Activated CD8-positive, alpha-beta memory T cell treated with anti-CD3 and anti-CD28 coated beads, Interleukin-2, amount 50 U/mL, for 24 hours (primary cell): Measurements from ENCODE around the gene PSMB4.
"Not testable (repeated sequence)": the region's sequence is repeated elsewhere in the genome, so short reads cannot be mapped to it uniquely, and the experiment has no call there.

ENCODE experiments used
- DNase-seq: peaks from one replicate; pipeline ENCODE4 v3.0.0-alpha.2; 2020; ENCODE audit errors: extremely low read depth

The PSMB4 gene

DNA sequence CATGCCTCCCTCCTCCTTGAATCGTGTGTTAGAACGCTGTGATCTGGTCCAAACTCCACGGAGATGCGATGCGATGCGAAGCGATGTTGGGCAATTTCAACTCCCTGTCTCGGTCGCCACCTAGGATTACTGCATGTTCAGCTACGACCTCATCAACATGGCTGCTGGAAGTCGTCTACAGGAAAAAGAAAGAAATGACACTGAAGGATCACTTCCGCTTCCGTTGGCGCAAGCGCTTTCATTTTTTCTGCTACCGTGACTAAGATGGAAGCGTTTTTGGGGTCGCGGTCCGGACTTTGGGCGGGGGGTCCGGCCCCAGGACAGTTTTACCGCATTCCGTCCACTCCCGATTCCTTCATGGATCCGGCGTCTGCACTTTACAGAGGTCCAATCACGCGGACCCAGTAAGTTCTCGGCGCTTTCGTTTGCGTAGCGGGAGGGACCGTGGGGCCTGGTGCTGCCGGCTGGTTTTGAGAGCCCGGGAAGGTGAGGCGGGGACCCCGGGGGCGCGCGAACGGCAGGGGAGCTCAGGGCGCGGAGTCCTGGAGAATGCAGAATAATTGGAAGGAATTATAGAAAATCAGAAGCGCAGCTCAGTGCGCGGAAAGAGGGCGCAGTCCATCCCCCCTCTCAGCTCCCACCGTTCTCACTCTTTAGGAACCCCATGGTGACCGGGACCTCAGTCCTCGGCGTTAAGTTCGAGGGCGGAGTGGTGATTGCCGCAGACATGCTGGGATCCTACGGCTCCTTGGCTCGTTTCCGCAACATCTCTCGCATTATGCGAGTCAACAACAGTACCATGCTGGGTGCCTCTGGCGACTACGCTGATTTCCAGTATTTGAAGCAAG, at the start of gene PSMB4:
TSS of gene PSMB4 (plus strand) at position 250 of the 848 bp plus-strand sequence. CDS start at position 265, 15 bp downstream.
- peak; percentile 61 for DNase-seq

DNA sequence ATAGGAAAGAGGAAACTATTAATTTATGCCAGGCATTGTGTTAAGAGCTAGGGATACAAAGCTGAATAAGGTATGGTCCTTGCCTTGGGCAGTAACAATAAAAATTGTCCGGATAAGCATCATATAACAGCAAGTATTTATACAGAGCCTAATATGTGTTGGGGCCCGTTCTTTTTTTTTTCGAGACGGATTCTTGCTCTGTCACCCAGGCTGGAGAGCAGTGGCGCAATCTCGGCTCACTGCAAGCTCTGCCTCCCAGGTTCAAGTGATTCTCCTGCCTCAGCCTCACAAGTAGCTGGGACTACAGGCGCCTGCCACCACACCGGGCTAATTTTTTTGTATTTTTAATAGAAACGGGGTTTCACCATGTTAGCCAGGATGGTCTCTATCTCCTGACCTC, 49.0 kb upstream of the PSMB4 start:
- DNase-seq = not testable (repeated sequence)

DNA sequence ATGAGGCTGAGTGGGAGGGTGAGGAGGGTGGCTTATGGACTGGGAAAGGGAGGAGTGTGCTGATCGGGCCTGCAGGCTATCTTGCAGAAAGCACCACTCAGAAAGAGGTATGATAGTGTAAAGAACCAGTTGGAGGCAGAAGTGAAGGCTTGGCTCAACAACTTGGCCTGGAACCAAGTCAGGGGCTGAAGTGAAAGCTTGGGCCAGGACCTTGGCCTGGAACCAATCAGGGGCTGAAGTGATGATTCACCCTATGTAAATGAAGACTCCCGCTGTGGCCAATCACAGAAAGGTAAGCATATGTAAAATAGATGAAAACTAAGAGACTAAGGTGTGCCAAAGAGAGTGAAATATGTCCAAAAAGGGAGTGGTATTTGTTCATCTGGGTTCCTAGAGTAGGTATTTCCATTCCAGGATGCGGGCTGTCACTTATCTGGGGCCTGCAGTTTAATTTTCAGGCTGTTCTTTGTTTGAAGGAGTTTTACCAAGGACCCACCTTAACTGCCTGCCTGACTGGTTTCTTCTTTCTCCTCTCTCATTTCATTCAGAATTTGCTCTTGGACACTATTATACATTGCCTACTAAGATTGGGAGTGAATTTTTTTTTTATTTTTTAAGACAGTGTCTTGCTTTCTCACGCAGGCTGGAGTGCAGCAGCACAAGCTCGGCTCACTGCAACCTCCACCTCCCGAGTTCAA, 47.2 kb upstream of the PSMB4 start:
- DNase-seq = no peak

DNA sequence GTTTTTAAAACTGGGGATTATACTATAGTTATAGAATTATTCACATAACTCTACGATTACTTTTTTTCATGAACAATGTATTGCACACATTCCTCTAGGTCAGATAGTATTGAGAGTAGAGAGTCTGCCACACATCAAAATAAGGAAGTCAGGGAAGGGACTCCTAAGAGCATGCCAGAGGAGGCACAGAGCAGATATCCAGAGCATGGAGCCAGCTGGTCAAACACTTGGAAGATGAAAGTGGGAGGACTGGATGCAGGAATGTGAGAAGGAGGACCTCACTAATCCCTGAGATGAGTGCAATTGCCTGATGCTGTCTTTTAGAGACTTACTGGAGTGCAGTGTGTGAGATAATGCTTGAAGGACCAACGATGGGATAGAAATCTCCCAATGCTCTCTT, 42.7 kb upstream of the PSMB4 start:
- DNase-seq = no peak

DNA sequence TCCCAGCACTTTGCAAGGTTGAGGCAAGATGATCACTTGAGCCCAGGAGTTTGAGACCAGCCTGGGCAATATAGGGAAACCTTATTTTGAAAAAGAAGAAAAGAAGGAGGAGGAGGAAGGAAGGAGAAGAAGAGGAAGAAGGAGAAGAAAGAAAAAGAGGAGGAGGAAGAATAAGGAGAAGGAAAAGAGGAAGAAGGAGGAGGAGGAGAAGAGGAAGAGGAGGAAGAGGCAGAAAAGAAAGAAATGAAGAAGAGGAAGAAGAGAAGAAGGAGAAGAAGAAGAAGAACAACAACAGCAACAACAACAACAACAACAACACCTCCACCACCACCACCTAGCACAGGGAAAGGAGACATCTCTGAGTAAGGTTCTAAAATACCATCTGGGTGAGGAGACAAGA, 37.5 kb upstream of the PSMB4 start:
- DNase-seq = no peak

DNA sequence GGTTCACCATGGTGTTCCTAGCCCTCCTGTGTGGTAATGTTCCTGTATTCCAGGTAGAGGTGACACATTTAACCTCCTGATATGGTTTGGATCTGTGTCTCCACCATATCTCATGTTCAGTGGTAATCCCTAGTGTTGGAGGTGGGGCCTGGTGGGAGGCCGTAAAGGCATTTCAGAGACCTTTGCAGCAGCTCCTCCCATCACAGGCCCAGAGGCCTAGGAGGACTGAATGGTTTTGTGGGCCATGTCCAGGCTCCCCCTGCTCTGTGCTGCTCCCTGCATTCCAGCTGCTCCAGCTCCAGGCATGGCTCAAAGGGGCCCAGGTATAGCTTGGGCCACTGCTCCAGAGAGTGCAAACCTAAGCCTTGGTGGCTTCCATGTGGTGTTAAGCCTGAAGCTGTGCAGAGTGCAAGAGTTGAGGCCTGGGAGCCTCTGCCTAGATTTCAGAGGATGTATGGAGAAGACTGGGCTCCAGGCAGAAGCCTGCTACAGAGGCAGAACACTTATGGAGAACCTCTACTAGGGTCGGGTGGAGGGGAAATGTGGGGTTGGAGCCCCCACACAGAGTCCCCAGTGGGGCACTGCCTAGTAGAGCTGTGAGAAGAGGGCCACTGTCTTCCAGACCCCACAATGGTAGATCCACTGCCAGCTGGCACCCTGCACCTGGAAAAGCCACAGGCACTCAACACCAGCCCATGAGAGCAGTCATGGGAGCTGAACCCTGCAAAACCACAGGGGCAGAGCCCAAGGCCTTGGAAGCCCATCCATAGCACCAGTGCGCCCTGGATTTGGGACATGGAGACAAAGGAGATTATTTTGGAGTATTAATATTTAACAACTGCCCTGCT, 36.8 kb upstream of the PSMB4 start:
- no peak for DNase-seq

DNA sequence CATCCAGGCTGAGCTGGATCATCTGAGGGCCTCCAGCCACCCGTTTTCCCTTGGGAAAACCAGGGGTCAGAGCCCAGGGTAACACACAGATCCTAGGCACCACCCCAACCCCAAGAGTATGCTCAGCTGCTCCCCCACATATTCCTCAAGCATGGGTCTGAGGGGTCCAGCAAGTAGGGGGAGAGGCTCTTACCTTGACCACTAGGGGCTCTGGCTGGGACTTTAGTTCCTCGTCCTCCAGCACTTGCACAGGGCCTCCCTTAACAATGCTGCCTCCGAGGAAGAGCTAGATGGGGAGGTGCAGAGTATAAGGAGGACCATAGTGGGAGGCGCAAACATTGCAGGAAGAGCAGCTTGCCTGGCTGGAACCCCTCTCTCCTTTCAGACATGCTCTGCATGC, 34.4 kb upstream of the PSMB4 start:
- no peak for DNase-seq

DNA sequence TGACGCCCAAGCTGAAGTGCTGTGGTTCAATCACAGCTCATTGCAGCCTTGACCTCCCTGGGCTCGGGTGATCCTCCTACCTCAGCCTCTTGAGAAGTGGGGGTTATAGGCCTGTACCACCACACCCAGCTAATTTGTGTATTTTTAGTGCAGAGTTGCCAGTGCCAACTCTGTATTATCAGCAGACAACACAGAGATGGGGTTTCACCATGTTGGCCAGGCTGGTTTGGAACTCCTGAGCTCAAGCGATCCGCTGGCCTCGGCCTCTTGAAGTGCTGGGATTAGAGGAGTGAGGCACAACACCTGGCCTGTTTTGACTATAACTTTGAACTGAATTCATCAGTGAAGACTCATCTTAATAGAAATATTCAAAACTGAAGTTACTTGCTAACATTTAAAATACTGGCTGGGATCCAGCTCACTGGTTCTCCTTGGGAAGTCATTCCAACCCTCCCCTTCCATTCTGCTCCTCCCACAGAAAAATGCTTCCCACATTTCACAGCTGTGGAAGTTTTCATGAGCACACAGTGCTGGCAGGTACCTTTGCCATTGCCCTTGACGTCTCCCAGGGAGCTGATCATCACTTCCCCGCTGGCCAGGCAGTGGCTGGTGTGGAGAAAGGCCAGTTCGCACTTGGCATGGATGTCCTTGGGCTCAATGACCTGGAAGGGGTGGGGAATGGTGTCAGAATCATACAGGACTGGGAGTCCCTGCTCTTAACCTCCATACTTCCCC, 31.5 kb upstream of the PSMB4 start:
- DNase-seq = no peak

DNA sequence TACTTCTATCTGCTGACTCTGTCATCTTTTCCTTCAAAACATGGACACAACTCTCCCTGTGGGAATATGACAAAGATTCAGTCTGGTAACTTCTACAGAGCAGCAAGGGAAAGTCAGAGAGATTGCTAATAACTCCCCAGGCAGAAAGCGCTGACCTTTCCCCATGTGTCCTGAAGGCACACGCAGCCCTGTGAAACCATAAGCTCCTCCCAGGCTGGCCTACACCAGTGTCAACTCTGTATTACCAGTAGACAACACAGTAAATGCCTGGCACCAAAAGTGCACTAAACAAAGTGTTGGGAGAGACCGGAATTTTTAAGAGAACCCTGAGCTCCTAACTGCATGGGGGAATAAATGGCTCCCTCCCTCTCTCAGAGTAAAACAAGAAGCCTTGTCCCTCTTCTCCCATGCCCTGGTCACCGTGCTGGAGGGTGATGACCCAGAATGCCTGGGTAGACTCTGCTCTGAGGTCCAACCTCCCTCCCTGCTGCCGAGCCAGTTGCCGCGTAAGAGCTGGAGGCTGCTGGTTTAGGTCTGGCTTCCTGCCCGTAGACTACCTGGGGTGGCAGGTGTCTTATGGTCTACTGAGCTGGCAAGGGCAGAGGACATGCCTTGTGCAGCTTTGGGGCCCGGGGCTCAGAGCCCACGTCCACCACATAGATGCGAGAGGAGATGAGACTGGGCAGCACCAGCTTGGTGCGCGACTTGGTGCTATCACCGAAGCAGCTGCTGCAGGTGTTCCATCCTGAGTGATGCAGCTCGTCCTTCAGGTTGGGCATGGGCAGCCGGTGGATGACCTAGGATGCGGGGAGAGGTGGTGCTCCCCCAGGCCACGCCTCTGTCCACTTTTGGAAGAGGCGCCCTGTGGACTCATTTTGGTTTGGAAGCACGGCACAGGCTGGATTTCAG, 30.7 kb upstream of the PSMB4 start:
- DNase-seq = no peak

DNA sequence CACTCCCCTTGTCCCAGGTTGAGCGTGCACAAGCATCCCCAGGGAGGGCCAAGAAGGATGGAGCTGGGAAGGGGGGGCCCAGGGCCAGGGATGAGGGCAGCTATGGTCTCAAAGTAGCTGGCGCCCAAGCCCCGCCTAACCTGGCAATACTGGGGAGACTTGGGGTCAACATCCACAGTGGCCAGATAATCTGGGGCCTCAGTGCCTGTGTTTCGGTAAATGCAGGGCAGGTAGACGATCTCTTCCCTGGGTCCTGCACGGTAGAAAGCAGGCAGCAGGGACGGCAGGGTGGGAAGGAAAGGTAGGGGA, 30.1 kb upstream of the PSMB4 start:
- DNase-seq = no peak

DNA sequence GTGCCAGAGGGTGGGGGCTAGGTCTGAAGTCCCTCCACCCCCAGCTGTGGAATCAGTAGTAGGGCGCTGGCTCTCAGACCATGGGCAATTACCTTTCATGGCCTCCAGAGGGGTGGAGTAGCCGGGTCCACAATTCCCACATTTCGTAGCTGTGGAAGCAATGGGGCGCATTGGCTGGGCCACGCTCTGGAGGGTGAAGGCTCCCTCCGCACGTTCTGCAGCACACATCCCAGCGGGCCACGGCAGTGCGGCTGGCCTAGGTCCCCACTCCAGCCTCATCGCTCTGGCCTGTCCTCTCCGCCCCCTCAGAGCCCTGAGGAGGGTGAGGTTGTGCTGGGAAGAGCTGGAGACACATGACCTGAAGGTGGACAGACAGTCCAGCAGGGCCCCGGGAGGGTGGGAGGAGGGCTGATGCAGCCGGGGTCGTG, 29.7 kb upstream of the PSMB4 start:
- no peak for DNase-seq

DNA sequence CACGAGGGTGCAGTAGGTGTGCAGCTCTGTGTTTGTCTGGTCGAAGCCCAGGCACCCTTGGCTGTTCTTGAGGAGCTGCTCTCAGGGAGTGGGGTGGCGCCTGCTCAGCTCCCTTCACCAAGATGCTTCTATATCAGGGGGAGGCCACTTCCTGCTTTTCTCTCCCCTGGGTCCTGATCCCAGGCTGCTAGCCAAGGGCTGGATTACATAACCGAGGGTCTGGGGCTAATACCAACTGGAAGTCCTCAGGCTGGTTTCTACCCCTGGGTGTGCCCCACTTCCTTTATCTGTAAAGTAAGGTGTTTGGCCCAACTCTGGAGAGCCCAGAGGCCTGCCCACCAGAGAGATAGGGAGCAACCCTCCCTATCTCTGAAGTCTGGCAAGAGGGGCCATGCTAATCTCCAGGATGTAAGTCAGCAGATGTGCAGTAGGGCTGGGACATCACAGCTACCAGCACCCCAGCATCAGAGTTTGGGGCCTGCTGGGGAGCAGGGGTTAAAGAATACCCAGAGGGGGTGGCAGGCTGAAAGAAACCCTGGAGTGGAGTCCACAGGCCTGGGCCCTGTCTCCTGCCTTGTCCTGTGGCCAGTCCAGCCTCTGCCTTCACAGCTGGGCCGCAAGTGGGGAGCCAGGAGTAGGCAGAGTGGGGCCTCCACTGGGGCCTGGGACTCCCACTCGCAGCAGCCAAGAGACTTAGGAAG, 29.0 kb upstream of the PSMB4 start:
- DNase-seq = no peak

DNA sequence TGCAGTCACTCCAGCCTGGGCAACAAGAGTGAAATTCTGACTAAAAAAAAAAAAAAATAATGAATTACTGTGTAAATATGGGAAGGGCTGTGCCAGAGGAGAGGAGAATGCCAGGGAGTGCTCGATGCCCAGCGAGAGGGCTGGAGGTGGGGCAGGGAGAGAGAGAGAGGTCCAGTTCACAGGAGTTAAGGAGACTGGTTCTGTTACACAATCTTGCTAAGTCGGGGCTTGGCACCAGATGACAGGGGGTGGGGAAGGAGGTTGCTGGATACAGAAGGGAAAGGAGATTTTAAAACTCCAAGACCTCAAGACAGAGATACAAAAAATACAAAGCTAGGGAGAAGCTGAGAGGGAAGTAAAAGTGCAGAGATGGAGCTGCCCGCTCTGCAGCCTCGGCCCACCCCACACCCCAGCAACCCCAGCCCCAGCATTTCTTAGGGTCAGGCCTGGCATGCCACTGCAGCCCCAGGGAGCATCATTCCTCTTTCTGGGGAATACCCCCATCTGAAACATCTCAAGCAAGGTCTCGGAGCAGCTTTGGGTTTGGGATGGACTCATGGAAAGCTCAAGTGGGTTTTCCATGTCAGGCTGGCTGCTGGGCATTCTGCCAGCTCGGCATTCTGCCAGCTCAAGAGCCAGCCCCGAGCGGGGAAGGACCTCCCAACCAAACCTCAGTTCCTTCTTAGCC, 27.9 kb upstream of the PSMB4 start:
- DNase-seq = no peak

DNA sequence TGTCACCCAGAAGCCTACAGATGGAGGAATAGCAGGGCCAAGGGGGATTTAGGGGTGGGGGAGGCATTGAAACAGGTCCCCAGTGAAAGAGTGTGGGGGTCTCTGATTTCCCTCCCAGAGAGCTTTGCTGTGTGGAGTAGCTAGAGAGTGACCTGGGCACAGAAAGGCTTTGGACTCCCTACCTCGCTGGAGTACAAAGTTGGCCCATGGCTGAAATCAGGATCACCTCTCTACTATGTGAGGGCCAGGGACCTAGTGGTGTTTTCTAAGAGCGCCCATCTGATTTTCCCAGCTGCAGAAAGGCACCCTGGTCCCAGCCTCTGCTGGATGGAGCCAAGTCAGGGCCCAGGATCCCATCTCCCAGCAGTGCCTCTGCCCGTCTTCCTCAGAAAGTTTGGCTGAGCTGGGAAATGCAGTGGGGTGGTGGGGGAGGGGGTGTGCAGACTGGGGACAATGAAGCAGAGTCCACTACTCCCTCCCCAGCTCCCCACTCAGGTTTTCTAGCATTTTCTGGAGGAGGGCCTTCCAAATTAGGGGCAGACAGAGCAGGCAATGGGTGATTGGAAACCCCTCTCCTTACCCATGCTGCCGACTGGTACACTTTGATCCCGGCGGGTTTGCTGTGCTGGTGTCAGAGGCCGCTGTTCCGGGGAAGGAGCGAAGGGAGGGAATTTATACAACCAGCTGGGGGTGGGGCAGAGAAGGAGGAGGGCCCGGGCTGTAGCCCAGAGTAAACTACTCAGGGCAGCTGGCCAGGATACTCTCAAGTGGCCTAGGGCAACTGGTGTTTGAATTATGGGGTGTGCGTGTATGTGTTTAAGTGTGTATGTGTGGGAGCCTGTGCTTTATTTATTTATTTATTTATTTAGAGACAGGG, 27.1 kb upstream of the PSMB4 start, which contains the start of gene SELENBP1:
TSS of gene SELENBP1 (minus strand) at position 648 of the 877 bp plus-strand sequence. CDS start at position 584, 64 bp downstream.
- no peak for DNase-seq

DNA sequence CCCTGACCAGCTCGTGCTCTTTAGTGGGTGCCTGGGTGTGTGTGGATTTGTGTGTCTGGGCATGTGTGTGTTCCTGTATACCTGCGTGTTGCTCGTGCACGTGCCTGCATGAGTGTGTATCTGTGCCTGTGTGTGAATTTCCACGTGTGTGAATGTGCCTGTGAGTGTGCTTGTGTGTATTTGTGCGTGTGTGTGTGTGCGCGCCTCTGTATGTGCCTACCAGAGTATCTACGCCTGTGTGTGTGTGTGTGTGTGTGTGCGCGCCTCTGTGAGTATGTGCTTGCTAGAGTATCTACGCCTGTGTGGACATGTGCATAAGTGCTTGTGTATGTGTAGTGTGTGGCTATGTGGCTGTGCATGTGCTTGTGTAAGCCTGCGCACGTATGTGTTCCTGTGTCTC, 26.2 kb upstream of the PSMB4 start:
- DNase-seq = no peak

DNA sequence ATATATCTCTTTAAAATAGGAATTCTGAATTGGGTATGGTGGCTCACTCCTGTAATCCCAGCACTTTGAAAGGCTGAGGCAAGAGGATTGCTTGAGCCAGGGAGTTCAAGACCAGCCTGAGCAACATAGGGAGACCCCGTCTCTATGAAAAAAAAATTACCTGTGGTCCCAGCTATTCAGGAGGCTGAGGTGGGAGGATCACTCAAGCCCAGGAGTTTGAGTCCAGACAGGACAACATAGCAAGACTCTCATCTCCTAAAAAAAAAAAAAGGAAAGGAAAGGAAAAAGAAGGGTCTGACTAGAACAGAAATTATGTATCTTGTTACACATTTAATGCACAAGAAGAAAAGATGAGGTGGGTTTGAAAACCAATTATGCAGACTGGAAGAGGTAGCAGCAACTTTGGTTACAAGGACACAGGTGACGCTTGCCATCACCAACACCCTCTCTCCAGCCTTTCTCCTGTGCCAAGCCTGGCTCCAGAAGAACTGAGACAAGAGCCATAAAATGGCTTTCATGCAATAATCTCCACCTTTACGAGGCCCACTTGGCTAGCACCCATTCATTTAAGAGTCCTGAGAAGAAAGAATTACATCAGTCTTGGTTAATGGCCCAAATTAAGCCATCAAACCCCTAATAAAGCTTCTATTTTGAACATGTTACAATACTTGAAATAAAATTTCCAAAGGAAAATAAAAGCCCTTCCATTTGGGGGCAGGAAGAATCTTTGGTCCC, 22.1 kb upstream of the PSMB4 start:
- no peak for DNase-seq

DNA sequence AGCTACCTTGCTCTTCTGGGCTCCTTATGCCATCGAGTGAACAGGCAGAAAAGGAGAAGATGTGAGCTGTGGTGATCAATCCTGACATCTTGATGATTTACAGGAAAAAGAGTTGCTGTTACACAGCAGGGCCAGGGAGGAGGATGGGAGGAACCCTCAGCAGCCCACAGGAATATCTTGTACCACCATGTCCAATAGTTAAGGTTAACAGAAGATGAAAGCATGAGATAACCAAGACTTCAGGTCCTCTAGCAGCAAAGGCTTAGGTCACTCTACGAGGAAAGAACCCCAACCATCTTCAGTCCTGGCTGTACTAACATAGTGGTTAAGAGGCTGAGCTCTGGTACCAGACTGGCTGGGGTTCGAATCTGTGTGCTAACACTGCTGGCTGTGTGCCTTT, 14.8 kb upstream of the PSMB4 start:
- DNase-seq = no peak

DNA sequence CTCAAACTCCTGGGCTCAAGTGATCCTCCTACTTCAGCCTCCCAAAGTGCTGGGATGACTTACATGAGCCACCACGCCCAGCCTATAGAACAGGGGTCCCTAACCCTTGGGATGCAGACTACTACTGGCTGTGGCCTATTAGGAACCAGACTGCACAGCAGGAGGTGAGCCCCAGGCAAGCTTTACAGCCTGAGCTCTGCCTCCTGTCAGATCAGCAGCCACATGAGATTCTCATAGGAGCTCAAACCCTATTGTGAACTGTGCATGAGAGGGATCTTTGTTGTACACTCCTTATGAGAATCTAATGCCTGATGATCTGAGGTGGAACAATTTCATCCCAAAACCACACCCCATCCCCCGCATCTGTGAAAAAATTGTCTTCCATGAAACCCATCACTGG, 13.4 kb upstream of the PSMB4 start:
- DNase-seq = no peak
